IPS-18c (cell line): ENCODE measurements around the gene HLA-DOB.
"Not testable (repeated sequence)": the region's sequence is repeated elsewhere in the genome, so short reads cannot be mapped to it uniquely, and the experiment has no call there.

Source experiments
- H3K4me3 ChIP-seq: 2 replicates; pipeline ENCODE4 v1.7.0; 2013; ENCODE audit warnings: low read depth, mild to moderate bottlenecking, low read length, moderate library complexity; ENCODE audit not compliant: insufficient read depth
- H3K9me3 ChIP-seq: one replicate; pipeline ENCODE4 v1.6.1; 2013; ENCODE audit warnings: mild to moderate bottlenecking, low read length, moderate library complexity; ENCODE audit not compliant: control insufficient read depth, insufficient read depth

HLA-DOB gene

DNA sequence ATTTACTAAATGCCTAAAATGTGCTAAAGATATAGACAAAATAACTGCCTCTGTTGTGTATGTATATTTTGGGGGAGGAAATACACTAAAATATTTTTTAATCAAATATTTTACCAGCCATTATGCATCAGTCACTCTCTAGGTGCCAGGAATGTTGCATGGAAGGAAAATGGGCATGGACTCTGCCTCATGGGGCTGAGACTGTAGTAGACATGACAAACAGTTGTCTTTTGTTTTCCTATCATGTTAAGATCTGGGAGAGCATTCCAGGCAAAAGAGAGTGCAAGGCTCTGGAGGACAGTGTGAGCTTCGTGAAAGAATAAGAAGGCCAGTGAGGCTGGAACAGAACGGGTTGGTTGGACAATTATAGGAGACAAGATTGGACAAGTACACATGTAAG, 26.5 kb downstream of the HLA-DOB start:
- H3K9me3 ChIP-seq: no peaks in the 10 kb centered on the region
- H3K4me3 ChIP-seq: no peak overlapping the region

DNA sequence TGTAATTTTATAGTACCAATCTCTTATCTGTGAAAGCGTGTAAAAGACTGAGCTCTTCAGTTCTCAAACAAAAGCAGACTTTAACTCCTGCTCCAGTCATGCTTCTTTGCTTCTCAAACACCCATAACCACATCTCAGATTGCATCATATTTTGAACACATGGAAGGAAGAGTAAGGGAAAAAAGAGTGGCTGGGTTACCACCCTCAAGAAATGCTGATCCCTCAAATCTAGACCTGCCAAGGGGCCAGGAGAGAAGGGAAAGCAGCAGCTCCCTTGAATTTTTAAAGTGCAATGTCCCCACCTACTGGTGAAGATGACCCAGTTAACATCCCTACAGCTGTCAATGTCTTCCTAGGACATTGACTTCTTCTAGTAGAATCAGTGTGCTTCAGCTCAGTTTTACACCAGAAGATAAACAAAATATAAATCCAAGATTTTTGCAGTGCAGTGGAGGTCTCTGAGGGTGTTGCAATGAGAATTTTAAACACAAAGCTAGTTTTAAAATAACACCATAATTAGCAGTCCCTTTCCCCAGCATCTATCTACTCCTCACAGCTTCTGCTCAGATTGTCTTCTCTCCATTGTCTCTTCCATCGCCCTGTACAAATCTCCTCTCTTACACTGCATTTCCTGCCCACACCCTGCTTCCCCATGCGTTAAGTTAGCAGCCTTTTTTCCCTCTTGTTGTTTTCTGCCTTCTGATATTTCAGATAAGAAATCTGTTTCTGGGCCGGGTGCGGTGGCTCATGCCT, 30.8 kb downstream of the HLA-DOB start:
- H3K4me3 ChIP-seq: no peak overlapping the region
- no peaks in the 10 kb centered on the region for H3K9me3 ChIP-seq

DNA sequence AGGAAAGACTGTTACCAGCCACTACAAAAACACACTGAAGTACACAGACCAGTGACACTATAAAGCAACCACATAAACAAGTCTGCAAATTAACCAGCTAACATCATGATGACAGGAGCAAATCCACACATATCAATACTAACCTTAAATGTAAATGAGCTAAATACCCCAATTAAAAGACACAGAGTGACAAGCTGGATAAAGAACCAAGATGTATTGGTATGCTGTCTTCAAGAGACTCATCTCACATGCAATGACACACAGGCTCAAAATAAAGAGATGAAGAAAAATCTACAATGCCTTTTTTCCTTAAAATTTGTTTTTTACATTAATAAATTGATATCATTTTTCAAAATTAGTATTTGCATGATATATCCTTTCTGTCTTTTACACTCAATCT, 33.9 kb downstream of the HLA-DOB start:
- H3K9me3 ChIP-seq, H3K4me3 ChIP-seq: not testable (repeated sequence)

- H3K4me3 ChIP-seq: no peak overlapping the region
- peaks cover 2% of the 10 kb centered on the region for H3K9me3 ChIP-seq
Measured at GRCh38 chr6:32779036-32779435, 37.8 kb downstream of the HLA-DOB start.

- no peak overlapping the region for H3K4me3 ChIP-seq
- peaks cover 2% of the 10 kb centered on the region for H3K9me3 ChIP-seq
Measured at GRCh38 chr6:32775071-32775470, 41.7 kb downstream of the HLA-DOB start.

DNA sequence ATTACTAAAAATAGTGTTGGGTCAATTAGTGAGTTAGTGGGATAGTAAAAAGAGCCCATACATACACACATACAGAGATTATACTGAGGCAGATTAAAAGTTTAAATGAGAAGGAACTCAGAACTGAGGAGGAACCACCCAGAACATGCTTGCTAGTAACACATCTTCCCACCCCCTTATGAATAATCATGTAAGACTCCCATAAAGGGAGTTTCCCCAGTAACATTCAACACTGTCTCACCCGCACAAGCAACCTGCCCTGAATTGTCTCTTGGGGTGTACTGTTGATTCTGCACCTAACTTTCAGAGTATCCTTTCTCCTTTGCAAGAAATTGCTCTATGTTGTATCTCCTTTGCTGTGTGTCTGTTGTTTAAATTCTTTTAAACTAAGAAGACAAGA, 42.4 kb downstream of the HLA-DOB start:
- Histone ChIP-seq H3K4me3 (no peak overlapping the region), H3K9me3 (peaks cover 2% of the 10 kb centered on the region)

GRCh38 chr6:32772656-32773055, 44.1 kb downstream of the HLA-DOB start:
- H3K9me3 ChIP-seq: no peaks in the 10 kb centered on the region
- no peak overlapping the region for H3K4me3 ChIP-seq

DNA sequence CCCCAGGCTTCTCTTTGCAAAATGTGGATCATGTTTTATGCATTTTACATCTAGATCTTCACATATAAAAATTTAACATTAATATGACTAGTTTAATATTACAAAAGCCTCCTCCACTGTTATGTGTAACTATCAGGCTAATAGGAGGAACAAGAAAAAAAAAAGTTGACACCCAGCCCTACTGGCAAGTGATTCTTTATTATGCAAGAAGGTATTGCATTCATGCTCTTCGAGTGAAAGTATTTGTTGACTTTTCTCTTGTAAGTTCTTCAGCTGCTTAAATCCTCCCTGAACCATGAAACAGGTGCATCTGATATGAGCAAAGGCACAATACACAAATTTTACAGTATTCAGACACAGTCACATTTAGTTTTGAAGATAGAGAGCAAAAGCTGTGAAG, 52.8 kb downstream of the HLA-DOB start:
- no peaks in the 10 kb centered on the region for H3K9me3 ChIP-seq
- no peak overlapping the region for H3K4me3 ChIP-seq

- Histone ChIP-seq H3K4me3 (no peak within 1 kb of the TSS), H3K9me3 (no peaks in the 10 kb centered on the region)
Measured at GRCh38 chr6:32763421-32763820, 53.4 kb downstream of the HLA-DOB start, which contains the start of gene HLA-DQB2. Gene HLA-DQB2 (minus strand): TSS chr6:32763532. CDS start chr6:32763470, 62 bp downstream.
